Natural killer cell (primary cell): ENCODE results near the gene FXYD5. TPM values are rescaled to one million over a fixed set of nuclear protein-coding genes. Genes with fewer than 3 reads are reported as not detected.
"Not testable (repeated sequence)": the region's sequence is repeated elsewhere in the genome, so short reads cannot be mapped to it uniquely, and the experiment has no call there.

Experiments
- ATAC-seq, 3 donors: fragments of 150-1000 bp in 2 of 3; fragments of 200-7000 bp in 1 of 3; cut with Tn5 transposase; 1 replicate in 1 of 3; 2 replicates in 2 of 3; pipeline ENCODE4 v1.10.0; 2021; ENCODE audit warnings: mild to moderate bottlenecking in 2 of 3, moderate library complexity in 2 of 3
- DNase-seq, 2 donors: peaks; one replicate each; pipeline versions ENCODE4 v3.0.0 to v3.0.0-alpha.2; 2013 to 2021; ENCODE audit warnings: mixed read lengths in 1 of 2
- H3K27ac ChIP-seq: one replicate; pipeline ENCODE4 v1.5.1; 2013; ENCODE audit warnings: mild to moderate bottlenecking, low read length
- H3K27me3 ChIP-seq: one replicate; pipeline ENCODE4 v1.6.1; 2013; ENCODE audit warnings: low read length; ENCODE audit not compliant: control insufficient read depth, insufficient read depth
- H3K36me3 ChIP-seq: one replicate; pipeline ENCODE4 v1.6.1; 2013; ENCODE audit warnings: low read length; ENCODE audit not compliant: control insufficient read depth, insufficient read depth
- H3K4me1 ChIP-seq: one replicate; pipeline ENCODE4 v1.6.1; 2013; ENCODE audit warnings: low read length; ENCODE audit not compliant: control insufficient read depth, insufficient read depth
- H3K4me3 ChIP-seq: one replicate; pipeline ENCODE4 v1.5.1; 2013; ENCODE audit warnings: low read length
- H3K9me3 ChIP-seq: one replicate; pipeline ENCODE4 v1.6.1; 2013; ENCODE audit warnings: low read length; ENCODE audit not compliant: control insufficient read depth, insufficient read depth
- H3K27ac Mint-ChIP-seq, 2 donors: one replicate each; pipeline ENCODE4 v1.8.0; 2022; ENCODE audit warnings: mild to moderate bottlenecking in 2 of 2, mixed read lengths in 2 of 2, moderate library complexity in 1 of 2
- H3K27me3 Mint-ChIP-seq, 2 donors: one replicate each; pipeline ENCODE4 v1.8.0; 2022; ENCODE audit warnings: low read depth in 2 of 2, mixed read lengths in 2 of 2
- H3K36me3 Mint-ChIP-seq: one replicate; pipeline ENCODE4 v1.8.0; 2022; ENCODE audit warnings: mixed read lengths
- H3K4me1 Mint-ChIP-seq, 2 donors: one replicate each; pipeline ENCODE4 v1.8.0; 2022; ENCODE audit warnings: mixed read lengths in 2 of 2
- H3K4me3 Mint-ChIP-seq: one replicate; pipeline ENCODE4 v1.8.0; 2022; ENCODE audit warnings: mild to moderate bottlenecking, moderate library complexity, mixed read lengths
- H3K9me3 Mint-ChIP-seq, 2 donors: one replicate each; pipeline ENCODE4 v1.8.0; 2022; ENCODE audit warnings: mixed read lengths in 2 of 2
- WGBS: methylation state at CpG from one replicate; pipeline ENCODE4 v1.1.7; 2013; ENCODE audit warnings: missing lambda C conversion rate; ENCODE audit not compliant: insufficient coverage; 5-methylcytosine and 5-hydroxymethylcytosine counted together
- intact Hi-C: fragments of 100-400 bp; cut with micrococcal nuclease; formaldehyde crosslinking; loops from one replicate; pipeline ENCODE4 v1.14.2; 2022
- total RNA-seq, 4 donors: library from RNA; stranded (reverse); fragments of 120-200 nt in 1 of 4; gene quantifications; one replicate each; pipeline versions ENCODE4 v1.2.3 to v1.2.4, GENCODE V29; 2013 to 2022
- TF ChIP-seq, protein P1 (sequence below): fragments of 200-600 bp; IDR thresholded peaks from one replicate; pipeline ENCODE4 v1.8.0; 2022; ENCODE audit warnings: antibody characterized with exemption

Gene FXYD5
- total RNA-seq, 3 donors from 2014 or later (not counting 1 experiment from before 2014, with no cell fraction given): 226 to 270 (median 231) TPM

DNA sequence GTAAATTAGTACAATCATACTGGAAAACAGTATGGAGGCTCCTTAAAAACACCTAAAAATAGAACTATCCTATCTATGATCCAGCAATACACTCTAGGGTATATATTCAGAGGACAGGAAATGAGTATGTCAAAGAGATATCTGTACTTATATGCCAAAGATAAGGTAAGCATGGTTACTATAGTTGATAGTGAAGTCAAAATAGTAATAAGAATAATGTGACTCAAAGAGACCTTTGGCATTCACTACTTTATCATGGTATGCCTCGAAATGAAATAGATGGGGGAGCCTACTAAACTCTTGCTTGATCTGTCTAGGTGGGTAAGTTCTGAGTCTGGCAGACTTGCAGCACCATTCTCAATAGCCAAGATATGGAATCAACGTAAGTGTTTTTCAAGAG is 30.3 kb downstream of the FXYD5 start:
- H3K27me3 ChIP-seq: no peaks in the 10 kb centered on the region
- DNase-seq (no peak), ATAC-seq (no peak)
- no peaks in the 10 kb centered on the region for H3K36me3 ChIP-seq
- intact Hi-C loops: no loop called here
- Mint-ChIP-seq H3K4me1 (no peaks in the 10 kb centered on the region), H3K4me3 (no peak overlapping the region), H3K27ac (no peak overlapping the region), H3K27me3 (no peaks in the 10 kb centered on the region), H3K9me3 (no peaks in the 10 kb centered on the region), H3K36me3 (no peaks in the 10 kb centered on the region)
- TF ChIP-seq, protein P1, sequence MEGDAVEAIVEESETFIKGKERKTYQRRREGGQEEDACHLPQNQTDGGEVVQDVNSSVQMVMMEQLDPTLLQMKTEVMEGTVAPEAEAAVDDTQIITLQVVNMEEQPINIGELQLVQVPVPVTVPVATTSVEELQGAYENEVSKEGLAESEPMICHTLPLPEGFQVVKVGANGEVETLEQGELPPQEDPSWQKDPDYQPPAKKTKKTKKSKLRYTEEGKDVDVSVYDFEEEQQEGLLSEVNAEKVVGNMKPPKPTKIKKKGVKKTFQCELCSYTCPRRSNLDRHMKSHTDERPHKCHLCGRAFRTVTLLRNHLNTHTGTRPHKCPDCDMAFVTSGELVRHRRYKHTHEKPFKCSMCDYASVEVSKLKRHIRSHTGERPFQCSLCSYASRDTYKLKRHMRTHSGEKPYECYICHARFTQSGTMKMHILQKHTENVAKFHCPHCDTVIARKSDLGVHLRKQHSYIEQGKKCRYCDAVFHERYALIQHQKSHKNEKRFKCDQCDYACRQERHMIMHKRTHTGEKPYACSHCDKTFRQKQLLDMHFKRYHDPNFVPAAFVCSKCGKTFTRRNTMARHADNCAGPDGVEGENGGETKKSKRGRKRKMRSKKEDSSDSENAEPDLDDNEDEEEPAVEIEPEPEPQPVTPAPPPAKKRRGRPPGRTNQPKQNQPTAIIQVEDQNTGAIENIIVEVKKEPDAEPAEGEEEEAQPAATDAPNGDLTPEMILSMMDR: no peak
- H3K27ac ChIP-seq: no peak overlapping the region
- H3K4me1 ChIP-seq: no peaks in the 10 kb centered on the region
- H3K4me3 ChIP-seq: no peak overlapping the region
- WGBS: 81% methylated on average over 2 of the region's 2 CpGs
- no peaks in the 10 kb centered on the region for H3K9me3 ChIP-seq

DNA sequence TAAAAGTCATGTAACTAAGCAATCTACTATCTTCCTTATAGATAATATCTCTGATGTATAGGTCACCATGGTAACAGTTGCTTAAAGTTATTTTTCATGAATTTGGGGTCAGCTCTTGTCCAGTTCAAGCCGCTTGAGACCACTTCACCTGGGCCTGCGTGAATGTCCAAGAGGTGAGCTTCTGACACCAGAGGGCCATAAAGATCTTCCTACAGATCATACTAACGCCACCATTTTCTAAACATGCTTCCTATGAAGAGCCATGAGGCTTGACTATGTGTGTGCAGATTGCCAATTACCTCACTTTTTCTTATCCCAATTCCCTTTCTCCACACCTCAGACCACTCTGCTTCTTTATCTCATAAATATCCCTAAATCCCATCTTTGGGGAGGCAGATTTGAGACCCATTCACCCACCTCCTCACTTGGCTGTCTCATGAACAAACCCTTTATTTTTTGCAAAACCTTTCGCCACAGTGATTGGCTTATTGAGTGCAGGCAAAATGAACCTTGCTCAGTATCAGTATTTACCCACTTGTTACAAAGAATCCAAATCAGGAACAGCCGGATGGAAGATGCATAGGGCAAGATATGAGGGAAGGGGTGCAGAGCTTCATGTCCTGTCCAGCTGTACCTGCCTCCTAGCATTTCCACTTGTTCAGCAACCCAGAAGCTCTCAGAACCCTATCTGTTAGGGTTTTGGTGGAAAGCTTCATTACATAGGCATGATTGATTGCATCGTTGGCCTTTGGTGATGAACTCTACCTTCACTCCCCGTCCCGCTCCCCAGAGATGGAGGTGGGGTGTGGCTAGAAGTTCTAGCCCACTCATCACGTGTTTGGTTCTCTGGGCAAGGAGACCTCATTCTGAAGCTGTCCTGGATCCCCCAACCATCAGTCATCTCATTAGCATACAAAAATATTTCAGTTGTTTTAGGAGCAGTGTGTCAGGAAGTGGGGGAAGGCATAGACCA is 39.8 kb downstream of the FXYD5 start:
- ATAC-seq (no peak), DNase-seq (peak in 1 of 2 donors; percentile 39)
- peaks cover 2% of the 10 kb centered on the region for H3K9me3 ChIP-seq
- H3K36me3 ChIP-seq: no peaks in the 10 kb centered on the region
- no peak overlapping the region for H3K27ac Mint-ChIP-seq
- no peaks in the 10 kb centered on the region for H3K36me3 Mint-ChIP-seq
- H3K4me3 Mint-ChIP-seq: no peak overlapping the region
- peaks cover 4 to 6% of the 10 kb centered on the region in 2 donors for H3K4me1 Mint-ChIP-seq
- H3K9me3 Mint-ChIP-seq: no peaks in the 10 kb centered on the region
- H3K27ac ChIP-seq: no peak overlapping the region
- H3K4me3 ChIP-seq: no peak overlapping the region
- H3K27me3 Mint-ChIP-seq: peaks cover 0 to 4% of the 10 kb centered on the region in 2 donors
- no peaks in the 10 kb centered on the region for H3K4me1 ChIP-seq
- WGBS: 90% methylated on average over 7 of the region's 9 CpGs
- TF ChIP-seq, protein P1: no peak
- intact Hi-C loops: no loop called here
- no peaks in the 10 kb centered on the region for H3K27me3 ChIP-seq

DNA sequence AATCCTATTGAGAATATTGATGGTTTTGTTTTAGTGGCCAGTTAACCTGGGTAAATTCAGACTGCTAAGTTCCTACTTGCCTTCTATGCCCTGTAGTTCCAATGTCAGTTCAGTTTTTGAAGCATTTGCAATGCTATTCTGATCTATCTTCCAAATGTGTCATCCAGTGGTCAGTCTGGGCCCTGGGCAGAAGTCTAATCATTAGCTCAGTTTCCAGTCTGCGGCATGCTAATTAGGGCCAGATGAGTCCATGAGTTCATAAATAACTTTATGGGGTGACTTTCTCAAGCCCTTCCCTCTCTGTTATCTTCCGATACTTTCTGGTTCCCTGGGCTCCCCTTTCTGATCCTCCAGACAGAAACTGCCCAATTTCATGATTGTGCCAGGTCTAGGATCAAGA is 41.3 kb downstream of the FXYD5 start:
- Mint-ChIP-seq H3K36me3 (no peaks in the 10 kb centered on the region), H3K9me3 (no peaks in the 10 kb centered on the region)
- WGBS: 50% methylated on average over 1 of the region's 2 CpGs

DNA sequence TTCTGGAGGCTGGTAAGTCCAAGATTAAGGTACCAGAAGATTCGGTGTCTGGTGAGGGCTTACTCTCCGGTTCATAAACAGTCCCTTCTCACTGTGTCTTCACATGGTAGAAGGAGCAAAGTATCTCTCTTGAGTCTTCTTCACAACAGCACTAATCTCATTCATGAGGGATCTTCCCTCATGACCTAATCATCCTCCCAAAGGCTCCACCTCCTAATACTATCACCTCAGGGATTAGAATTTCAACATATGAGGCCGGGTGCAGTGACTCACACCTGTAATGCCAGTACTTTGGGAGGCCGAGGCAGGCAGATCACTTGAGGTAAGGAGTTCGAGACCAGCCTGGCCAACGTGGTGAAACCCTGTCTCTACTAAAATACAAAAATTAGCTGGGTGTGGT is 42.3 kb downstream of the FXYD5 start:
- ATAC-seq, H3K9me3 ChIP-seq, H3K27me3 Mint-ChIP-seq, H3K36me3 Mint-ChIP-seq, H3K36me3 ChIP-seq, H3K27ac ChIP-seq, DNase-seq, H3K9me3 Mint-ChIP-seq, H3K27ac Mint-ChIP-seq, intact Hi-C loops, H3K4me3 ChIP-seq, H3K4me1 Mint-ChIP-seq, H3K4me1 ChIP-seq, H3K27me3 ChIP-seq, H3K4me3 Mint-ChIP-seq: not testable (repeated sequence)
- 90% methylated on average over 6 of the region's 6 CpGs for WGBS

More for the DNA sequence above, 41.3 kb downstream of the FXYD5 start:
- H3K27ac Mint-ChIP-seq: no peak overlapping the region
- H3K36me3 ChIP-seq: no peaks in the 10 kb centered on the region
- H3K4me1 Mint-ChIP-seq: peaks cover 4 to 6% of the 10 kb centered on the region in 2 donors
- H3K4me1 ChIP-seq: no peaks in the 10 kb centered on the region
- no peaks in the 10 kb centered on the region for H3K27me3 ChIP-seq
- TF ChIP-seq, protein P1: no peak
- H3K4me3 ChIP-seq: no peak overlapping the region
- H3K27ac ChIP-seq: no peak overlapping the region
- H3K27me3 Mint-ChIP-seq: peaks cover 0 to 4% of the 10 kb centered on the region in 2 donors
- intact Hi-C loops: no loop called here
- no peak overlapping the region for H3K4me3 Mint-ChIP-seq
- ATAC-seq (no peak), DNase-seq (no peak)
- peaks cover 2% of the 10 kb centered on the region for H3K9me3 ChIP-seq
